AG04450 (cell line): ENCODE measurements around the gene TMEM54. TPM values are rescaled to one million over a fixed set of nuclear protein-coding genes. Genes with fewer than 3 reads are reported as not detected.
A peak's percentile ranks its signal among the peaks of the same experiment; 100 is the strongest.

ENCODE experiments used
- CTCF ChIA-PET: fragments of 300-600, 350-600 bp; formaldehyde crosslinking; extraction: SDS; loops from one replicate; lab custom pipeline; 2022; ENCODE audit warnings: antibody characterized with exemption, inconsistent platforms; lab: Charles Lee
- POLR2A ChIA-PET: fragments of 350-600 bp; formaldehyde crosslinking; extraction: SDS; loops from one replicate; lab custom pipeline; 2021; ENCODE audit warnings: antibody characterized with exemption, inconsistent platforms; lab: Yijun Ruan, JAX
- DNase-seq: peaks from one replicate; pipeline ENCODE4 v3.0.0-alpha.2; 2011; ENCODE audit warnings: low read depth, low spot score
- H3K27ac ChIP-seq: one replicate; pipeline ENCODE4 v1.5.1; 2012; ENCODE audit warnings: low read depth, low read length, control low read depth
- H3K27me3 ChIP-seq: one replicate; pipeline ENCODE4 v1.6.0; 2012; ENCODE audit warnings: low read length; ENCODE audit not compliant: control insufficient read depth, insufficient read depth
- H3K4me3 ChIP-seq: 2 replicates; pipeline ENCODE4 v1.5.1; 2011; ENCODE audit warnings: mild to moderate bottlenecking, low read depth, low read length, control low read depth
- H3K9me3 ChIP-seq: 2 replicates; pipeline ENCODE4 v1.5.1; 2012; ENCODE audit warnings: low read length; ENCODE audit not compliant: control insufficient read depth, insufficient read depth
- CTCF ChIP-seq: IDR thresholded peaks from 2 replicates; pipeline ENCODE4 v1.5.1; 2011; ENCODE audit warnings: low read depth, low read length, control low read depth, inconsistent platforms
- polyA plus RNA-seq: library from polyadenylated mRNA; depleted of rRNA; stranded (reverse); fragments of >200 nt; gene quantifications from 2 replicates; pipeline ENCODE4 v1.2.3, GENCODE V29; 2011

TMEM54 gene
- polyA plus RNA-seq, 1 experiment = 28.6 TPM

GRCh38 chr1:32887623-32888022 lies 13.6 kb downstream of the TMEM54 start:
- TF ChIP-seq CTCF = no peak
- no peak for DNase-seq
- POLR2A ChIA-PET = no interaction called here
- H3K4me3 ChIP-seq = no peak overlapping the region
- peaks cover 3% of the 10 kb centered on the region for H3K9me3 ChIP-seq
- no peak overlapping the region for H3K27ac ChIP-seq
- peaks cover 68% of the 10 kb centered on the region for H3K27me3 ChIP-seq
- CTCF ChIA-PET = interaction anchor here (1.3 to 1.5 kb wide), 3 partner anchors 15 to 198 kb away, joined by 3 to 4 read pairs (median 4); no protein-coding TSS in a partner anchor

GRCh38 chr1:32886828-32887414 lies 14.3 kb downstream of the TMEM54 start:
- ChIA-PET POLR2A (no interaction called here), CTCF (interaction anchor here (0.5 to 1.9 kb wide), 14 partner anchors 8 to 211 kb away, joined by 3 to 5 read pairs (median 4); no protein-coding TSS in a partner anchor)
- DNase-seq = no peak
- no peak for TF ChIP-seq CTCF
- Histone ChIP-seq H3K9me3 (peaks cover 3% of the 10 kb centered on the region; the same call in 1 of the 2 replicates), H3K4me3 (no peak overlapping the region), H3K27ac (no peak overlapping the region), H3K27me3 (peaks cover 62% of the 10 kb centered on the region)

GRCh38 chr1:32886004-32886827 lies 15.0 kb downstream of the TMEM54 start, which contains the start of gene HPCA:
HPCA (plus strand) TSS chr1:32886491; CDS start chr1:32888899, 2,408 bp downstream.
- H3K9me3 ChIP-seq = peaks cover 3% of the 10 kb centered on the region; the same call in 1 of the 2 replicates
- no peak within 1 kb of the TSS for H3K27ac ChIP-seq
- no peak for DNase-seq
- TF ChIP-seq CTCF = peak; percentile 78
- H3K4me3 ChIP-seq = no peak within 1 kb of the TSS
- ChIA-PET POLR2A (no interaction called here), CTCF (interaction anchor here (0.5 to 1.9 kb wide), 15 partner anchors 9 to 212 kb away, joined by 3 to 5 read pairs (median 4); no protein-coding TSS in a partner anchor)
- peaks cover 57% of the 10 kb centered on the region for H3K27me3 ChIP-seq

GRCh38 chr1:32885676-32886003 lies 15.5 kb downstream of the TMEM54 start:
- H3K27me3 ChIP-seq = peaks cover 52% of the 10 kb centered on the region
- POLR2A ChIA-PET = no interaction called here

More at GRCh38 chr1:32885676-32886003, 15.5 kb downstream of the TMEM54 start:
- no peak overlapping the region for H3K4me3 ChIP-seq
- no peak for DNase-seq
- CTCF ChIA-PET = interaction anchor here (1.0 to 1.9 kb wide), 3 partner anchors 9 to 18 kb away, joined by 3 to 5 read pairs (median 4); no protein-coding TSS in a partner anchor
- peaks cover 3% of the 10 kb centered on the region; the same call in 1 of the 2 replicates for H3K9me3 ChIP-seq
- no peak overlapping the region for H3K27ac ChIP-seq
- TF ChIP-seq CTCF = no peak
